ENCODE data around the gene GZF1.

GRCh38 chr20:23337312-23337711 is 24.7 kb upstream of the GZF1 start:
- TF ChIP-seq CTCF (IDR thresholded peaks at IDR 0.05; ENCODE audit: insufficient read depth, low read length, poor library complexity, severe bottlenecking) (no peak), EZH2phosphoT487 (conservative IDR thresholded peaks at IDR 0.05; ENCODE audit: low read length) (no peak)
